Renal cortex interstitium (tissue), 11 donors: Measurements from ENCODE around the gene FABP3. TPM values are rescaled to one million over a fixed set of nuclear protein-coding genes. Genes with fewer than 3 reads are reported as not detected.
A peak's percentile ranks its signal among the peaks of the same experiment; 100 is the strongest.
"Not testable (repeated sequence)": the region's sequence is repeated elsewhere in the genome, so short reads cannot be mapped to it uniquely, and the experiment has no call there.

Experiments used
- DNase-seq, 11 donors: peaks; one replicate each; pipeline ENCODE4 v3.0.0-alpha.2; 2013; ENCODE audit warnings: low read depth in 9 of 11, low spot score in 4 of 11; ENCODE audit errors: extremely low read depth in 1 of 11
- polyA plus RNA-seq, 3 donors: library from polyadenylated mRNA; unstranded; fragments of 120-200 nt; gene quantifications; one replicate each; pipeline ENCODE4 v1.2.1, GENCODE V29; 2013; ENCODE audit not compliant: insufficient read length in 3 of 3

FABP3 gene
- polyA plus RNA-seq, 3 donors, result 72.7 to 92.7 (median 84.6) TPM

GRCh38 chr1:31409946-31410858, 37.3 kb upstream of the FABP3 start:
- no peak for DNase-seq

- no peak for DNase-seq
These were observed 36.0 kb upstream of the FABP3 start for GRCh38 chr1:31408788-31409318.

DNA sequence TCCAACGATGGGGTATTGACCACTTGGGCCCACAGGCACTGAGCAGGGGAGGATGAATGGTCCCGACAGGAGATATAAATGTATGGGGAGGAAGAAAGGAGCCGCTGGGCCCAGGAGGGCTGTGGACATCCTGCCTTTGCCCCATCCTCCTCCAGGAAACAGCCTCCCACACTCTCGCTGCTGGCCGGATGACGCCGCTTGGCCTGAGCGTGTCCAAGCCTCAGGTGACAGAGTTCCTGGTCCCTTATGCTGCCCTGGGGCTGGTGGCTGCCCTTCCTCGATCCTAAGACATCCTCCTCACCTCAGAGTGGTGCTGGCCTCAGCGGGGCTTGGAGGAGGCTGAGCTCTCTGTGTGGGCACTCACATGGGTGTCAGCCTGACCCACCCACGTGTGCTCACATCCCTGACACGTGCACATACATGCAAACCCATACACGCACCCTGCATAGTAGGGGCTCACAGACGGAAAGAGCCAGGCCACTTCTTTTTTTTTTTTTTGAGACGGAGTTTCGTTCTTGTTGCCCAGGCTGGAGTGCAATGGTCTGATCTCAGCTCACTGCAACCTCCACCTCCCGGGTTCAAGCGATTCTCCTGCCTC, 34.3 kb upstream of the FABP3 start:
- no peak for DNase-seq

GRCh38 chr1:31405578-31406245, 32.8 kb upstream of the FABP3 start:
- no peak for DNase-seq

DNA sequence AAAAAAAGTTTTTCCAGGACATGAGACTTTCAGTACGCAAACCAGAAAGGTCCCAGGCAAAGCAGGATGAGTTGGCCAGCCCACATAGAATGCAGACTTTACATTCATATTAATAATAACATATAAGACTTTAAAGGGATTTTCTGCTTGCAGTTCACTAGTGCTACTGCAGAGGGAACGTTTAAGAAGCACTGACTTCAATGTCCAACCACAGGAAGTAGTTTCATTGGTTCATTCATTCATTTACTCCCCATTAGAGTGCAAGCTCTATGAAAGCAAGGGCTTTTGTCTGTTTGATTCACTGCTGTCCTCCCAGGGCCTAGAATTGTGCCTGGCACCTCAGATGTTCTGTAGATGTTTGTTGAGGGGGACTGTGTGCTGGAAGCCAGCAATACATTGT, 28.4 kb upstream of the FABP3 start:
- DNase-seq, result no peak

GRCh38 chr1:31400393-31400792, 27.5 kb upstream of the FABP3 start:
- DNase-seq, result no peak

DNA sequence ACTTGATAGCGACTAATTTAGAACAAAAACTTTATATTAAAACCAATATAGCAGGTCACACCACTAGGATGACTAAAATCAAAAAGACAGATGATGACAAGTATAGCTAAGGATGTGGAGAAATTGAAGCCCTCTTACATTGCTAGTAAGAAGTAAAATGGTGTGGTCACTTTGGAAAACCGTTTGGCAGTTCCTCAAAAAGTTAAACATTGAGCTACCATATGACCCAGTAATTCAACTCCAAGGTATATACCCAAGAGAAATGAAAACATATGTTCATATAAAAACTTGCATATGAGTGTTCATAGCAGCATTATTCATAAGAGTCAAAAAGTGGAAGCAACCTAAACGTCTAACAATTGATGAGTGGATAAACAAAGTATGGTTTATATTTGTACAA, 27.1 kb upstream of the FABP3 start:
- DNase-seq, result no peak

DNA sequence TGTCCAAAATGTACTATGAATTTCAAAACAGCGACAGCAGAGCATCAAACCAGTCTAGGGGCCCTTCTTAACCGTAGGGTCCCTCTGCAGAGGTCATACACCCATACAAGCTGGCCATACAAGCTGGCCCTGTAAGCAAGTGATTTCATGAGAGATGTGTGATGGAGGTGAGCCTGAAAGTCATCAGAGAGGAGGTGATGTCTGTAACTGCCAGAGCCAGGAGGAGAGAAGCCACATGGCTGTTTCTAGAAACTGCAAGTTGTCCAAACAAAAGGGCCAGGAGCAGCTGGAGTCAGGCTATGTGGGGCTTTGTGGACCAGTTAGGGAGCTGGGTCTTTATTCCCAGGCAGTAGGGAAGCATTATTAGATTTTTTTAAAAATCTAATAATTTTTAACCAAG, 25.4 kb upstream of the FABP3 start:
- no peak for DNase-seq

DNA sequence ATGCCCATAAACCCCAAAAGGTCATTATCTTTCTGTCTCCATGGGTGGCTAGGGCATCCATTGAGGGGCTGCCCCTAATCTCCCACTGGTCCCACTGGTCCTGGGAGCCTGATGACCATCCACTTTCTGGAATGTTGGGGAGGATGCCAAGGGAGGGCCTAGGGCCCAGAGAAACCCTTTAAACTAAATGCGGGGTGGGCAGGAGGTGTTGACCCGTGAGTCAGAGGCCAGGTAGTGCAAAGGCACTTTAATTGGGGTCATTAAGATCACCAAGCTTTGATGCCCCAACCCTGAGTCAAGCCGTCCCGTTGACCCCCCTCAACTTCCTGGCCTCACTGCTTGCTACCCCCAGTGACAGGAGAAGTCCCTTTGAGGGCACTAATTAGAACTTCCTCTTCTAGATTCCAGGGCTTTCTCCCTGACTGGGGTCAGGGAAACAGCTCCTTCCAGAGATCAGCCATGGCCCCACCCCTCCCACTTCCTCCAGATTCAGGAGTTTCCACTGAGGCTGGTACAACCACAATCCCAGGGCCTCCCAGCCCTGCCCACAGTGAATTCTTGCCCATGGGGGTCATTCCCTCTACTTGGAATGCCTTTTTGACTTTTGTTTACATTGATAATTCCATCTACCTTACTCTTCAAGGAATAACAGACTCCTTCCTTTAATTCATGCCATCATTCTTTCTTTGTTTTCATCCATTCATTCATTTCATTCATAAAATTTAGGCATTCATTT, 24.7 kb upstream of the FABP3 start:
- DNase-seq, result no peak

DNA sequence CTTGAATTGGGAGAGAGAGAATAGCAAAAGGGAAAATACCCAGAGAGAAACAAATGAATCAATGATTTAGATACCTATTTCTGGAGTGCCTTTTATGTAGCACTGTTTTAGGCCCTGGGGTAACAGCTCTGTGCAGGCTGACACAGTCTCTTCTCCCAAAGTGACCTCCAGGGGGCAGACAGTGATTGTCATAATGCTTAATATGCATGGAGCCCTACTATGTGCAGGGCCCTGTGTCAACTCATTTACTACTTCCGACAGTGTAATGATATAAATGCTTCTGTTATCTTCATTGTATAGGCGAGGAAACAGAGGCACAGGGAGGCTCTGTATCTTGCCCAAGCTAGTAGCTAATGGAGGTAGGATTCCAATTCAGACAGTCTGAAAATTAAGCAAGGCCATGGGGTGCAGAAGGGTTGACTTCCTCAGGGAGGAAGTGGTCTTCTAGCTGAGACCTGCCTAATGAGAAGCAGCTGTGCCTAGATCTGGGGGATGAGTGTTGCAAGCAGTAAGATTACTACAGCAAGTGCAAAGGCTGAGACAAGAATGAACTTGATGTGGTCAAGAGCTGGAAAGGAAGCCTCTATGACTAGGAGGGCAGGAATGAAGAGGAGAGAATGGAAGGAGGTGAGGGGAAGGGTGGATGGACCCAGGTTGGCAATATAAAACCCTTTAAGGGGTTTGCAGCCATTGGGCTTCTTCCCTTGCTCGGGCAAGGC, 23.9 kb upstream of the FABP3 start:
- no peak for DNase-seq

GRCh38 chr1:31394584-31395193, 21.8 kb upstream of the FABP3 start:
- peak in 7 of 11 donors; percentile 66 to 80 (median 72) for DNase-seq

GRCh38 chr1:31393463-31393862, 20.6 kb upstream of the FABP3 start:
- no peak for DNase-seq

- no peak for DNase-seq
These were observed 17.2 kb upstream of the FABP3 start for GRCh38 chr1:31390071-31390470.

GRCh38 chr1:31389616-31390015, 16.7 kb upstream of the FABP3 start:
- no peak for DNase-seq

DNA sequence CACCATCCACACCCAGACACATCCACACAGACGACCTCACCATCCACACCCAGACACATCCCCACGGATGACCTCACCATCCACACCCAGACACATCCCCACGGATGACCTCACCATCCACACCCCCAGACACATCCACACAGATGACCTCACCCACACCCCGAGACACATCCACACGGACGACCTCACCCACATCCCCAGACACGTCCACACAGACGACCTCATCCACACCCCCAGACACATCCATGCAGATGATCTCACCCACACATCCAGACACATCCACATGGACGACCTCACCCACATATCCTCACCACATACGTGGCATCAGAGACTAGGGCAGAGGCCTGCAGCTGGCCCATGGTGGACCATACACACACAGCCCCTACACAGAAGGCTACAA, 14.7 kb upstream of the FABP3 start:
- DNase-seq, result no peak

GRCh38 chr1:31386576-31387243, 13.8 kb upstream of the FABP3 start:
- DNase-seq, result not testable (repeated sequence)

DNA sequence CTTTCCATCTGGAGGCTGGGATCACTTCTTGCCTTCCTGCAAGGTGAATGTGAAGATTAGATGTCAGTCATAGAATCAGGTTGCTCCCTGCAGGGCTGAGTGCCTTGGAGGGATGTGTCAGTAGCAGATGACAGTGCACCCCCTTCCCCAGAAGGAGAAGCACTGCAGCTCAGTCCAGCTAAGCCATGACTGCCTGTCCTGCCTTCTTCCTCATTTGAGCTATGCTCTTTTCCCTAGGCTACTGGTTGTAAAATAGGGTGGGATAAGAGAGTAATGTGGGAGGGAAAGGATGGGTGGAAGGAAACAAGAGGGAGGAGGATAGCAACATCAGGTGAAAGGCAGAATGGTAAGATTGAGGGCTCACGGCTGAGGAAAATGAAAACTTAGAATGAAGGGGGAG, 11.1 kb upstream of the FABP3 start:
- DNase-seq, result no peak
